ENCODE measurements around the gene IKZF2.

- no peak for TF ChIP-seq CTCF (IDR thresholded peaks at IDR 0.05)
- TF ChIP-seq EP300 (IDR thresholded peaks at IDR 0.05), result no peak
- no peak for TF ChIP-seq POLR2A (IDR thresholded peaks at IDR 0.05)
- TF ChIP-seq POLR2AphosphoS5 (IDR thresholded peaks at IDR 0.05), result no peak
Observed at GRCh38 chr2:212991120-212991519, 160.3 kb downstream of the IKZF2 start.
